WERI-Rb-1 (cell line): ENCODE measurements around the gene BAD.

Source experiments
- DNase-seq: peaks from one replicate; pipeline ENCODE4 v3.0.0-alpha.2; 2020
- H3K27ac ChIP-seq: fragments of 250-450 bp; sonication (Bioruptor Pico); 2 replicates; pipeline ENCODE4 v1.5.1; 2020; ENCODE audit warnings: mild to moderate bottlenecking, moderate library complexity
- H3K27me3 ChIP-seq: fragments of 250-450 bp; sonication (Bioruptor Pico); 2 replicates; pipeline ENCODE4 v1.5.1; 2021; ENCODE audit warnings: mild to moderate bottlenecking, low read depth, moderate library complexity; ENCODE audit not compliant: insufficient read depth, severe bottlenecking
- H3K36me3 ChIP-seq: fragments of 250-450 bp; sonication (Bioruptor Pico); 2 replicates; pipeline ENCODE4 v1.5.1; 2020; ENCODE audit warnings: mild to moderate bottlenecking, moderate library complexity
- H3K4me3 ChIP-seq: 2 replicates; pipeline ENCODE4 v1.5.1; 2011; ENCODE audit warnings: low read depth, mild to moderate bottlenecking, control low read depth, low read length
- H3K9me3 ChIP-seq: fragments of 250-450 bp; sonication (Bioruptor Pico); 2 replicates; pipeline ENCODE4 v1.5.1; 2021; ENCODE audit warnings: mild to moderate bottlenecking, moderate library complexity; ENCODE audit not compliant: severe bottlenecking
- TF ChIP-seq, protein P1 (sequence below): IDR thresholded peaks from 2 replicates; pipeline ENCODE4 v1.5.1; 2011; ENCODE audit warnings: low read depth, mild to moderate bottlenecking, control low read depth, inconsistent platforms, low read length

Gene BAD

DNA sequence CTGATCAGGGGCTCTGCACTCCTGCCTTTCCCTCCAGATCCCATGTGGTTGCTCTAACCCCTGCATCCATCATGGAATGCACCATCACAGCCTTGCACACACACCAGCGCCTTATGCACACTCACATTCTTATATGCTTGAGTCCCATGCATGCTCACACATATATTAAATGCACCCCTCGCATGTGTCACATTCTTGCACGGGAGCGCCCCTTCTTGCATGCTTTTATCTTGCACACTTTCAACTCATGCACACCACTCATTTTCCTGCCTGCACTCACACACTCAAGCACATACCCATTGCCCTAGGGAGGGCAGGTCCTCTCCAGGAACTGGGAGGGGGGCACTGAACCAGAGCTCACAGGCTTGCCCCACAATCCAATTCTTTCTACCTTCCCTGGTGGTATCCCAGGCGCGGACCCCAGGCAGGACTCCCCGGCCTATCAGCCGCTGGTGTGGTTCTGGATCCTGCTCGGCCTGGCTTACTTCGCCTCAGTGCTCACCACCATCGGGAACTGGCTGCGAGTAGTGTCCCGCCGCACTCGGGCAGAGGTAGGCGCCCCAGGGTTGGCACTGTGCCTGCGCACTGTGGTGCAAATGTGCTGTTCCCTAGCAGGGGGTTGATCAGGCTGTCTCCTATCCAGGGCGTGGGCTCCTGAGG lies 13.4 kb upstream of the BAD start:
- peaks cover 6% of the 10 kb centered on the region for H3K27me3 ChIP-seq
- TF ChIP-seq, protein P1, sequence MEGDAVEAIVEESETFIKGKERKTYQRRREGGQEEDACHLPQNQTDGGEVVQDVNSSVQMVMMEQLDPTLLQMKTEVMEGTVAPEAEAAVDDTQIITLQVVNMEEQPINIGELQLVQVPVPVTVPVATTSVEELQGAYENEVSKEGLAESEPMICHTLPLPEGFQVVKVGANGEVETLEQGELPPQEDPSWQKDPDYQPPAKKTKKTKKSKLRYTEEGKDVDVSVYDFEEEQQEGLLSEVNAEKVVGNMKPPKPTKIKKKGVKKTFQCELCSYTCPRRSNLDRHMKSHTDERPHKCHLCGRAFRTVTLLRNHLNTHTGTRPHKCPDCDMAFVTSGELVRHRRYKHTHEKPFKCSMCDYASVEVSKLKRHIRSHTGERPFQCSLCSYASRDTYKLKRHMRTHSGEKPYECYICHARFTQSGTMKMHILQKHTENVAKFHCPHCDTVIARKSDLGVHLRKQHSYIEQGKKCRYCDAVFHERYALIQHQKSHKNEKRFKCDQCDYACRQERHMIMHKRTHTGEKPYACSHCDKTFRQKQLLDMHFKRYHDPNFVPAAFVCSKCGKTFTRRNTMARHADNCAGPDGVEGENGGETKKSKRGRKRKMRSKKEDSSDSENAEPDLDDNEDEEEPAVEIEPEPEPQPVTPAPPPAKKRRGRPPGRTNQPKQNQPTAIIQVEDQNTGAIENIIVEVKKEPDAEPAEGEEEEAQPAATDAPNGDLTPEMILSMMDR, result no peak
- H3K9me3 ChIP-seq, result no peaks in the 10 kb centered on the region
- DNase-seq, result no peak
- H3K36me3 ChIP-seq, result no peaks in the 10 kb centered on the region
- no peak overlapping the region for H3K27ac ChIP-seq
- H3K4me3 ChIP-seq, result no peak overlapping the region

DNA sequence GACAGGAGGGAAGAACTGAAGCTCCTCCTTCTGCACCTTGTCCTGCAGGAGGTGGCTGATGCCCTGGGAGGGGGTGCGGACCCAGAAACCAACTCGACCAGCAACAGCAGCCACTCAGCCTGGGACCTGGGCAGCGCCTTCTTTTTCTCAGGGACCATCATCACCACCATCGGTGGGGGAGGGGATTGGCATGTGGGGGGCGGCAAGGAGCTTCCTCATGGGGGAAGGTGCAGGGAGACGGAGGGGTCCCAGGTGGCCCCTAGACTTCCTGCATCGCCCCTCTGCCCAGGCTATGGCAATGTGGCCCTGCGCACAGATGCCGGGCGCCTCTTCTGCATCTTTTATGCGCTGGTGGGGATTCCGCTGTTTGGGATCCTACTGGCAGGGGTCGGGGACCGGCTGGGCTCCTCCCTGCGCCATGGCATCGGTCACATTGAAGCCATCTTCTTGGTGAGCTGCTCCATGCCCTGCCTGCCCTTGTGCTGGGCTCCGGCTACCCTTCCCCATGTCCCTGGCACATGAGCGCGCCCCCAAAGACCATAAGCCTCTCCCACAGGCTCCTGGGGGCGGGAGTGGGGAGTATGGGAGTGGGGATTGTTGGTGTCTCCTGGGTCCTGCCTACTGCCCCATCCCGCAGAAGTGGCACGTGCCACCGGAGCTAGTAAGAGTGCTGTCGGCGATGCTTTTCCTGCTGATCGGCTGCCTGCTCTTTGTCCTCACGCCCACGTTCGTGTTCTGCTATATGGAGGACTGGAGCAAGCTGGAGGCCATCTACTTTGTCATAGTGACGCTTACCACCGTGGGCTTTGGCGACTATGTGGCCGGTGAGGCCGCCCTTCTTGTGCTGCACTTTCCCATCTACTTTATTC lies 12.6 kb upstream of the BAD start:
- Histone ChIP-seq H3K36me3 (no peaks in the 10 kb centered on the region), H3K27me3 (peaks cover 13% of the 10 kb centered on the region), H3K4me3 (no peak overlapping the region), H3K27ac (no peak overlapping the region), H3K9me3 (no peaks in the 10 kb centered on the region)
- TF ChIP-seq, protein P1, result no peak
- no peak for DNase-seq

GRCh38 chr11:64296236-64296635 lies 11.8 kb upstream of the BAD start:
- TF ChIP-seq, protein P1, result no peak
- no peak for DNase-seq
- no peaks in the 10 kb centered on the region for H3K9me3 ChIP-seq
- no peak overlapping the region for H3K4me3 ChIP-seq
- H3K36me3 ChIP-seq, result no peaks in the 10 kb centered on the region
- H3K27ac ChIP-seq, result no peak overlapping the region
- peaks cover 15% of the 10 kb centered on the region for H3K27me3 ChIP-seq

GRCh38 chr11:64295760-64296159 lies 11.3 kb upstream of the BAD start:
- no peak for DNase-seq
- H3K9me3 ChIP-seq, result no peaks in the 10 kb centered on the region
- peaks cover 20% of the 10 kb centered on the region for H3K27me3 ChIP-seq
- H3K27ac ChIP-seq, result no peak overlapping the region
- TF ChIP-seq, protein P1, result no peak
- no peak overlapping the region for H3K4me3 ChIP-seq
- no peaks in the 10 kb centered on the region for H3K36me3 ChIP-seq

- H3K36me3 ChIP-seq, result no peaks in the 10 kb centered on the region
- DNase-seq, result no peak
- H3K27ac ChIP-seq, result no peak overlapping the region
- TF ChIP-seq, protein P1, result no peak
- H3K9me3 ChIP-seq, result no peaks in the 10 kb centered on the region
- H3K27me3 ChIP-seq, result peaks cover 22% of the 10 kb centered on the region
- no peak overlapping the region for H3K4me3 ChIP-seq
These were observed 10.3 kb upstream of the BAD start for GRCh38 chr11:64294774-64295173.
